GM18508 (cell line): ENCODE results near the gene WDR91.

Source experiments
- ATAC-seq: cut with Tn5 transposase; IDR thresholded peaks from one replicate; pipeline ENCODE4 v1.9.1; 2021; ENCODE audit warnings: moderate number of reproducible peaks; ENCODE audit not compliant: insufficient read depth, unreplicated experiment

Gene WDR91

GRCh38 chr7:135147341-135147898 lies 63.9 kb downstream of the WDR91 start:
- ATAC-seq: no peak

- no peak for ATAC-seq
These were observed 67.2 kb downstream of the WDR91 start for GRCh38 chr7:135143885-135144668.
